Epithelial cell of proximal tubule (primary cell): ENCODE measurements around the gene CARD19. TPM values are rescaled to one million over a fixed set of nuclear protein-coding genes. Genes with fewer than 3 reads are reported as not detected.

Experiments used
- DNase-seq: peaks from one replicate; pipeline ENCODE4 v3.0.0-alpha.2; 2011; ENCODE audit warnings: low read depth
- H3K4me3 ChIP-seq: 2 replicates; pipeline ENCODE4 v1.5.1; 2011; ENCODE audit warnings: low read depth, mild to moderate bottlenecking, low read length
- total RNA-seq: library from RNA; depleted of rRNA; stranded (reverse); fragments of >200 nt; gene quantifications from 2 replicates; pipeline ENCODE4 v1.2.3, GENCODE V29; 2015
- TF ChIP-seq, protein P1 (sequence below): conservative IDR thresholded peaks from 2 replicates; pipeline ENCODE4 v1.5.1; 2012; ENCODE audit warnings: low read depth, mild to moderate bottlenecking, low read length

CARD19 gene
- total RNA-seq, 1 donor from 2014 or later: 64.6 TPM

GRCh38 chr9:93107825-93108161 is 11.8 kb downstream of the CARD19 start:
- TF ChIP-seq, protein P1, sequence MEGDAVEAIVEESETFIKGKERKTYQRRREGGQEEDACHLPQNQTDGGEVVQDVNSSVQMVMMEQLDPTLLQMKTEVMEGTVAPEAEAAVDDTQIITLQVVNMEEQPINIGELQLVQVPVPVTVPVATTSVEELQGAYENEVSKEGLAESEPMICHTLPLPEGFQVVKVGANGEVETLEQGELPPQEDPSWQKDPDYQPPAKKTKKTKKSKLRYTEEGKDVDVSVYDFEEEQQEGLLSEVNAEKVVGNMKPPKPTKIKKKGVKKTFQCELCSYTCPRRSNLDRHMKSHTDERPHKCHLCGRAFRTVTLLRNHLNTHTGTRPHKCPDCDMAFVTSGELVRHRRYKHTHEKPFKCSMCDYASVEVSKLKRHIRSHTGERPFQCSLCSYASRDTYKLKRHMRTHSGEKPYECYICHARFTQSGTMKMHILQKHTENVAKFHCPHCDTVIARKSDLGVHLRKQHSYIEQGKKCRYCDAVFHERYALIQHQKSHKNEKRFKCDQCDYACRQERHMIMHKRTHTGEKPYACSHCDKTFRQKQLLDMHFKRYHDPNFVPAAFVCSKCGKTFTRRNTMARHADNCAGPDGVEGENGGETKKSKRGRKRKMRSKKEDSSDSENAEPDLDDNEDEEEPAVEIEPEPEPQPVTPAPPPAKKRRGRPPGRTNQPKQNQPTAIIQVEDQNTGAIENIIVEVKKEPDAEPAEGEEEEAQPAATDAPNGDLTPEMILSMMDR: no peak
- no peak for DNase-seq
- H3K4me3 ChIP-seq: no peak overlapping the region

- no peak for DNase-seq
- TF ChIP-seq, protein P1: no peak
- no peak overlapping the region for H3K4me3 ChIP-seq
These were observed 12.4 kb downstream of the CARD19 start for GRCh38 chr9:93108291-93109041.

DNA sequence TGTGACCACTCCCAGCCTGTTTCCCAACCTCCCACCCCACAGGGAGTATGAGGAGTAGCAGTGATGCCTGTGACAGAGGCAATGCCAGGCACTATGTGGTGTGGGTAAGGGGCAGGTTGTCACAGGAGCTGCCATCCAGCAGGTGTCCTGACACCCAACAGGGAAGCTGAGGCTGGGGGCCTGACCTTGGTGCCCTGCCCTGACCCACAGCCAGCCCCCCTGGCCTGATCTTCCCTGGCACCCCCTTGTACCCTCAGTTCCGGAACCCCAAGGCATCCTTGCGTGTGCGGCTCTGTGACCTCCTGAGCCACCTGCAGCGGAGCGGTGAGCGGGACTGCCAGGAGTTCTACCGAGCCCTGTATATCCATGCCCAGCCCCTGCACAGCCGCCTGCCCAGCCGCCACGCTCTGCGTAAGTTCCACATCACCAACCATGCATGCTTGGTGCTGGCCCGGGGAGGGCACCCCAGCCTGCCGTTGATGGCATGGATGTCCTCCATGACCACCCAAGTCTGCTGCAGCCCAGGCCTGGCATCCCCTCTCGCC is 14.4 kb downstream of the CARD19 start:
- H3K4me3 ChIP-seq: no peak overlapping the region
- DNase-seq: no peak
- TF ChIP-seq, protein P1: no peak

GRCh38 chr9:93111001-93111370 is 15.0 kb downstream of the CARD19 start:
- TF ChIP-seq, protein P1: no peak
- no peak for DNase-seq

DNA sequence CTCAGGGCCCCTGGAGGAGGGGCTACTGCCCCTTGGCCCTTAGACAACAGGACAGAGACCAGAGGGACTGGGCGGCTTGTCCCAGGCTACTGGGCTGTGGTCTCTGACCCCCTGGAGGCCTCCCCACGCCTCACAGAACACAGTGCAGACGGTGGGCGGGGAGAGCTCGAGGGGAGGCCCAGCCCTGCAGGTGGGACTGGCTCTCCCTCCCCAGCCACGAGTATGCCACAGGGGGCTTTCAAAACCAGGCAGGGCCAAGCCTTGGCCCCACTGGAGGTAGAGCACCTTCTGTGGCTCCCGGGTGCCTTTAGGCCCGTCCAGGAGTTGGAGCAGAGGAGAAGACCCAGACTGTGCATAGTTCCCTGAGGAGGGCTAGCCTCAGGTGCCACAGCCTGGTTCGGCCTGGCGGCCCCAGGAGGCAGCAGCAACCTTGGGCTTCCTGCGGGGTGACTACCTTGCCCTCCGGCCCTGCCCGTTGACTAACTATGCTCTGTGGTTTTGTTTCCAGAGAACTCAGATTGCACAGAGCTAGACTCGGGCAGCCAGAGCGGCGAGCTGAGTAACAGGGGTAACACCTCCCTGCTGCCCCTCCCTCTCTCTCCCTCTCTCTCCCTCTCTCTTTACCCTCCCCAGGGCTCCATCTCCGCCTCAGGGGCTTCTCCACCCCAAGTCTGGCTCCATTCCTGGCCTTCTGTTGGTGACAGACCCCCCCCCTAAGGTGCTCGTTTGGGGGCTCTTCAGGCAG is 15.5 kb downstream of the CARD19 start:
- H3K4me3 ChIP-seq: no peak overlapping the region
- no peak for DNase-seq
- TF ChIP-seq, protein P1: no peak

More at GRCh38 chr9:93111001-93111370, 15.0 kb downstream of the CARD19 start:
- no peak overlapping the region for H3K4me3 ChIP-seq

- no peak overlapping the region for H3K4me3 ChIP-seq
- TF ChIP-seq, protein P1: no peak
- no peak for DNase-seq
These were observed 16.3 kb downstream of the CARD19 start for GRCh38 chr9:93112116-93112863.
